Gastrocnemius medialis (tissue), 4 donors: ENCODE results near the gene ATP10A. TPM values are rescaled to one million over a fixed set of nuclear protein-coding genes. Genes with fewer than 3 reads are reported as not detected.

Source experiments
- ATAC-seq, 2 donors: fragments of 150-250 bp; one replicate each; pipeline ENCODE4 v1.9.1; 2016
- DNase-seq, 2 donors: peaks; one replicate each; pipeline ENCODE4 v3.0.0-alpha.2; 2019
- H3K27ac ChIP-seq, 4 donors: fragments of 200-600 bp; sonication (generic); 1 replicate in 1 of 4; 2 replicates in 3 of 4; pipeline ENCODE4 v1.5.1; 2016 to 2018; ENCODE audit warnings: mild to moderate bottlenecking in 2 of 4, moderate library complexity in 1 of 4
- H3K27me3 ChIP-seq, 3 donors: fragments of 200-600 bp; sonication (generic) in 2 of 3; 1 replicate in 1 of 3; 2 replicates in 2 of 3; pipeline versions ENCODE4 v1.5.1 to v1.6.0; 2016 to 2019; ENCODE audit warnings: mild to moderate bottlenecking in 1 of 3, moderate library complexity in 1 of 3
- H3K36me3 ChIP-seq, 2 donors: fragments of 200-600 bp; sonication (generic) in 1 of 2; one replicate each; pipeline ENCODE4 v1.5.1; 2017 to 2018
- H3K4me1 ChIP-seq, 2 donors: fragments of 200-600 bp; sonication (generic) in 1 of 2; one replicate each; pipeline ENCODE4 v1.5.1; 2016 to 2017; ENCODE audit warnings: mild to moderate bottlenecking in 2 of 2
- H3K4me3 ChIP-seq, 4 donors: fragments of 200-600 bp; sonication (generic) in 3 of 4; 1 replicate in 1 of 4; 2 replicates in 3 of 4; pipeline ENCODE4 v1.5.1; 2016 to 2019; ENCODE audit warnings: mild to moderate bottlenecking in 2 of 4
- H3K9me3 ChIP-seq, 3 donors: fragments of 200-600 bp; sonication (generic) in 2 of 3; 1 replicate in 1 of 3; 2 replicates in 2 of 3; pipeline ENCODE4 v1.5.1; 2016 to 2019
- POLR2A ChIP-seq, 2 donors: fragments of 450-650 bp; IDR thresholded peaks; one replicate each; pipeline ENCODE4 v1.6.1; 2017; ENCODE audit warnings: antibody characterized with exemption in 2 of 2, mild to moderate bottlenecking in 2 of 2, moderate library complexity in 2 of 2
- in situ Hi-C, 4 donors: fragments of 200-750 bp; cut with MboI; loops; one replicate each; pipeline versions ENCODE4 v1.15.0 to v1.8.0; 2017; ENCODE audit warnings: low sequenced_read_pairs in 4 of 4
- intact Hi-C: fragments of 100-400 bp; cut with DNase I; formaldehyde crosslinking; loops from one replicate; pipeline ENCODE4 v1.15.1; 2023; ENCODE audit warnings: low total_unique reads
- total RNA-seq, 4 donors: library from RNA; depleted of rRNA; stranded (reverse); fragments of >200 nt; gene quantifications; one replicate each; pipeline versions ENCODE4 v1.1.0 to v1.2.3, GENCODE V29; 2016
- TF ChIP-seq, protein P1 (sequence below), 5 experiments: fragments of 450-650 bp in 3 of 5; fragments of 200-600 bp in 2 of 5; sonication (generic) in 2 of 5; IDR thresholded peaks in 4 of 5; conservative IDR thresholded peaks in 1 of 5; 1 replicate in 4 of 5; 2 replicates in 1 of 5; pipeline ENCODE4 v1.5.1; 2016 to 2019; ENCODE audit warnings: antibody characterized with exemption in 5 of 5, mild to moderate bottlenecking in 3 of 5, moderate library complexity in 3 of 5

ATP10A gene
- total RNA-seq, 4 donors from 2014 or later, result 0.36 to 0.56 (median 0.47) TPM

DNA sequence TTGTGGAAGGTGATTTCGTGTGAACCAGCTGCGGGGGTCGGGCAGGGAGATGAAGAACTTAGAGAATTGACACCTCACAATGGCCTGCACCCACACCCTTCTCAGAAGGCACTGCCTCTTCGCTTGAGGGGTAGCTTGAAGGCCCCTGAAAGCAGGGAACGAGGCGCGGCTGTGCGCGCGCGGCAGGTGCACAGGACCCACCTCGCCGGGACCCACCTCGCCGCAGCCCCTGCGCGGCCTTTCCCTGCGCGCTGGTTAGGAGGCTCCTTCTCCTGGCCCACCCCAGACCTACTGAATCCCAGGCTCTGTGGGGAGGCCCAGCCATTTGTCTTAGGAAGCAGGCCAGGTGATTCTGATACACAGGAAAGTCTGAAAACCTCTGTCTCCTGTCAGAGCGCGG is 46.2 kb upstream of the ATP10A start:
- DNase-seq (no peak), ATAC-seq (no peak)
- Histone ChIP-seq H3K4me1 (no peaks in the 10 kb centered on the region), H3K27me3 (no peaks in the 10 kb centered on the region), H3K4me3 (no peak overlapping the region), H3K27ac (no peak overlapping the region), H3K36me3 (no peaks in the 10 kb centered on the region), H3K9me3 (no peaks in the 10 kb centered on the region)
- intact Hi-C loops (no loop called here), in situ Hi-C loops (no loop called here)
- no peak for TF ChIP-seq POLR2A (IDR thresholded peaks at IDR 0.05)
- TF ChIP-seq, protein P1, sequence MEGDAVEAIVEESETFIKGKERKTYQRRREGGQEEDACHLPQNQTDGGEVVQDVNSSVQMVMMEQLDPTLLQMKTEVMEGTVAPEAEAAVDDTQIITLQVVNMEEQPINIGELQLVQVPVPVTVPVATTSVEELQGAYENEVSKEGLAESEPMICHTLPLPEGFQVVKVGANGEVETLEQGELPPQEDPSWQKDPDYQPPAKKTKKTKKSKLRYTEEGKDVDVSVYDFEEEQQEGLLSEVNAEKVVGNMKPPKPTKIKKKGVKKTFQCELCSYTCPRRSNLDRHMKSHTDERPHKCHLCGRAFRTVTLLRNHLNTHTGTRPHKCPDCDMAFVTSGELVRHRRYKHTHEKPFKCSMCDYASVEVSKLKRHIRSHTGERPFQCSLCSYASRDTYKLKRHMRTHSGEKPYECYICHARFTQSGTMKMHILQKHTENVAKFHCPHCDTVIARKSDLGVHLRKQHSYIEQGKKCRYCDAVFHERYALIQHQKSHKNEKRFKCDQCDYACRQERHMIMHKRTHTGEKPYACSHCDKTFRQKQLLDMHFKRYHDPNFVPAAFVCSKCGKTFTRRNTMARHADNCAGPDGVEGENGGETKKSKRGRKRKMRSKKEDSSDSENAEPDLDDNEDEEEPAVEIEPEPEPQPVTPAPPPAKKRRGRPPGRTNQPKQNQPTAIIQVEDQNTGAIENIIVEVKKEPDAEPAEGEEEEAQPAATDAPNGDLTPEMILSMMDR (IDR thresholded peaks at IDR 0.05 in 4 of 5, conservative IDR thresholded peaks at IDR 0.05 in 1 of 5), result no peak

DNA sequence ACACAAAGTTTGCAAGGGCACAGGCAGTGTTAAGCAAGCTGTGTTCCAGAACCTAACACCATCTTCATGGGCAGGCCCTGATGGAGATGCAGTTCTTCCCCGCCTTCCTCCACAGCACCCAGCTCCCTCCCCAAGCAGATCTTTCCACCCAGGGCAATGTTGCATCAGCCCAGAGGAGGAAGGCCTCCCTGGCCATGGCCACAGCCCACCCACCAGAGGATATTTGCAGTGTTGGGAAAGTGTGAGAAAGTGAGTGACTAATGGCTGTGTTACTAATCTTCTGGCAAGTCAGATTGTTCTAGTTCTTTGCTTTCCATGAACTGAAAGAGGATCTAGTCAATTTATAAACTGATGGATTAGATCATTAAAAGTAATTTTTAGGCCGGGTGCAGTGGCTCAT is 42.0 kb upstream of the ATP10A start:
- ATAC-seq, result no peak
- in situ Hi-C loops, result no loop called here

DNA sequence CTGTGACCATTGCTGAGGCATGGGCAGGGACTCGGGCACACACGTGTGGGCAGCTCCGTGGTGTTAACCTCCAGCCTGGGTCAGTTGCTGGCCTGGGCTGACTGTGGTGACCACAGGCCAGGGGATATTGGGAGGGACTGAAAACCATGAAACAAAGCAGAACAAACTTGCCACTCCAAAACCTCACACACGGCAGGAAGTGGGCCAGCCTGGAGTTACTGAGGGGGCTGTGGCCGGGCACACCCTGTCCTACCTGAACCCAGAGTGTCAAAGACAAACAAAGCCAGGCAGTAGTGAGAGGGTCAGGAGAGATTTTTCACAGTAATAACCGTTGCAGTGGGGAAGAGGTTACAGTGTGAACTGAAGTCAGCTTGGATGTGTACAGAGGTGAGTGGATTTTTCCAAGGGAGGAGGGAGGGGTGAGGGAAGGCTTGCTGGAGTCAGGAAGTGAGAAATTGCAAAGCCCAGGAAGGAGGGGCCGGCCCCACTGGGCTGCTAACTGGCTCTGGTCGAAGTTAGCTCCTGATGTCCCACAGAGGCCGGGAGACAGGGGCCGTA is 40.0 kb upstream of the ATP10A start:
- TF ChIP-seq, protein P1 (IDR thresholded peaks at IDR 0.05 in 4 of 5, conservative IDR thresholded peaks at IDR 0.05 in 1 of 5), result no peak
- TF ChIP-seq POLR2A (IDR thresholded peaks at IDR 0.05), result no peak
- Histone ChIP-seq H3K36me3 (no peaks in the 10 kb centered on the region), H3K4me1 (peaks cover 10 to 11% of the 10 kb centered on the region in 2 donors), H3K9me3 (no peaks in the 10 kb centered on the region), H3K4me3 (no peak overlapping the region), H3K27me3 (no peaks in the 10 kb centered on the region), H3K27ac (no peak overlapping the region)
- in situ Hi-C loops (no loop called here), intact Hi-C loops (loop anchor here (5.0 kb wide), 1 partner anchor 226 kb away; no protein-coding TSS in a partner anchor)
- ATAC-seq, result no peak
- no peak for DNase-seq

More for the DNA sequence above, 42.0 kb upstream of the ATP10A start:
- H3K4me1 ChIP-seq, result peaks cover 10 to 11% of the 10 kb centered on the region in 2 donors
- no peaks in the 10 kb centered on the region for H3K36me3 ChIP-seq
- H3K27me3 ChIP-seq, result no peaks in the 10 kb centered on the region
- H3K27ac ChIP-seq, result no peak overlapping the region
- TF ChIP-seq, protein P1 (IDR thresholded peaks at IDR 0.05 in 4 of 5, conservative IDR thresholded peaks at IDR 0.05 in 1 of 5), result no peak
- TF ChIP-seq POLR2A (IDR thresholded peaks at IDR 0.05), result no peak
- no peak overlapping the region for H3K4me3 ChIP-seq
- no peaks in the 10 kb centered on the region for H3K9me3 ChIP-seq
- intact Hi-C loops, result no loop called here
- DNase-seq, result no peak

- Histone ChIP-seq H3K36me3 (no peaks in the 10 kb centered on the region), H3K27me3 (no peaks in the 10 kb centered on the region), H3K9me3 (no peaks in the 10 kb centered on the region), H3K4me1 (peaks cover 10 to 11% of the 10 kb centered on the region in 2 donors), H3K4me3 (no peak overlapping the region), H3K27ac (no peak overlapping the region)
- in situ Hi-C loops, result no loop called here
- no peak for DNase-seq
- TF ChIP-seq, protein P1 (IDR thresholded peaks at IDR 0.05 in 4 of 5, conservative IDR thresholded peaks at IDR 0.05 in 1 of 5), result no peak
- no peak for TF ChIP-seq POLR2A (IDR thresholded peaks at IDR 0.05)
- intact Hi-C loops, result loop anchor here (5.0 kb wide), 1 partner anchor 225 kb away; no protein-coding TSS in a partner anchor
- no peak for ATAC-seq
Observed at GRCh38 chr15:25901811-25902605, 38.9 kb upstream of the ATP10A start.
